ENCODE results near the gene ENPP5. TPM values are rescaled to one million over a fixed set of nuclear protein-coding genes. Genes with fewer than 3 reads are reported as not detected.

Gene ENPP5, protein sequence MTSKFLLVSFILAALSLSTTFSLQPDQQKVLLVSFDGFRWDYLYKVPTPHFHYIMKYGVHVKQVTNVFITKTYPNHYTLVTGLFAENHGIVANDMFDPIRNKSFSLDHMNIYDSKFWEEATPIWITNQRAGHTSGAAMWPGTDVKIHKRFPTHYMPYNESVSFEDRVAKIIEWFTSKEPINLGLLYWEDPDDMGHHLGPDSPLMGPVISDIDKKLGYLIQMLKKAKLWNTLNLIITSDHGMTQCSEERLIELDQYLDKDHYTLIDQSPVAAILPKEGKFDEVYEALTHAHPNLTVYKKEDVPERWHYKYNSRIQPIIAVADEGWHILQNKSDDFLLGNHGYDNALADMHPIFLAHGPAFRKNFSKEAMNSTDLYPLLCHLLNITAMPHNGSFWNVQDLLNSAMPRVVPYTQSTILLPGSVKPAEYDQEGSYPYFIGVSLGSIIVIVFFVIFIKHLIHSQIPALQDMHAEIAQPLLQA
- total RNA-seq = not detected in 2 replicates
- long read RNA-seq = 0 reads

DNA sequence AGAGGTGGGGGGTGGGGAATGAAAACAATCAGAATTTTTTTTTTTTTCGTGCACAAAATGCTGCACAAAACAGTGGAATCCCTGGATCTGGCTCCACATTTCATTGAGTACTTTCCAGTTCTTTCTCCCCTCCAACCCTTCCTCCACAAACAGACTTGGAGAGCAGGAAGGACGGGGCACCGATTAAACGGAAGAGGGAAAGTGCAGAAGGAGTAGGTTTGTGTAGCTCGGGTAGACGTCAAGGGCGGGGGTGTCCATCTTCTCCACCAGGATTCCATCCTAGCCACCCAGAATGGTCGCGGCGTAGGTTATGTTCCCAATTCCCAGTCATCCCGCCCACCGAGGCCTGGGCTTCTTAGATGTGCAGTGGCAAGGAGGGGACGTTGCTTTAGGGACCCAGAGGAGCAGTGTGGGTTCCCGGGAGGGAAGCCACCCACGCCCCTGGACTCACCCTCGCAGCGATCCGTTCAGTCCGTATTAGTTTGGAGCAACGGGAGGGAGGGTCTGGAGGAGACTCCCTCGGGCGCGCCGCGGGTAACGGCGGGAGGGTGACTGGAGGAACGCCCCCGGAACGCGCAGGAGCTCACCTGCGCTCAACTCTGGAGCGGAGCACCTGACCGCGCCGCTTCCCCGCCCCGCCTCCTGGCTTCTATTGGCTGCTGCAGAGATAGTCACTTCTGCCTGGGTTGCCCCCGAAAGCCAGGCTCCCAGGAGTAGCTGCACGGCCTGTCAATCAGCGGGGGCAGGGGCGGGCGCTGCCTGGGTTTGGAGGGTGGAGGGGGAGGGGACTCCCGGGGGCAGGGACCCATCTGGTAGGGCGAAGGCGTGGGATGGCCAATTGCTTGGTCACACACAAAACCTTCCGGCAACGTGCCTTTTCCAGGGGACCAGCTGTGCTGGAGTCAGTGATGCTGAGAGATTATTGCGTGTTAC, at the start of gene ENPP5:
TSS of gene ENPP5 (minus strand) at position 624 of the 933 bp plus-strand sequence. CDS start 2,718 bp downstream, outside the sequence.
- H3K9me3 Mint-ChIP-seq (ENCODE audit: unreplicated experiment) = no peaks in the 10 kb centered on the region
- peaks cover 59% of the 10 kb centered on the region for H3K27me3 Mint-ChIP-seq (ENCODE audit: unreplicated experiment)
- H3K36me3 Mint-ChIP-seq (ENCODE audit: unreplicated experiment) = no peaks in the 10 kb centered on the region
- no peak for DNase-seq (ENCODE audit: extremely low spot score, unreplicated experiment)
- TF ChIP-seq, protein P1, sequence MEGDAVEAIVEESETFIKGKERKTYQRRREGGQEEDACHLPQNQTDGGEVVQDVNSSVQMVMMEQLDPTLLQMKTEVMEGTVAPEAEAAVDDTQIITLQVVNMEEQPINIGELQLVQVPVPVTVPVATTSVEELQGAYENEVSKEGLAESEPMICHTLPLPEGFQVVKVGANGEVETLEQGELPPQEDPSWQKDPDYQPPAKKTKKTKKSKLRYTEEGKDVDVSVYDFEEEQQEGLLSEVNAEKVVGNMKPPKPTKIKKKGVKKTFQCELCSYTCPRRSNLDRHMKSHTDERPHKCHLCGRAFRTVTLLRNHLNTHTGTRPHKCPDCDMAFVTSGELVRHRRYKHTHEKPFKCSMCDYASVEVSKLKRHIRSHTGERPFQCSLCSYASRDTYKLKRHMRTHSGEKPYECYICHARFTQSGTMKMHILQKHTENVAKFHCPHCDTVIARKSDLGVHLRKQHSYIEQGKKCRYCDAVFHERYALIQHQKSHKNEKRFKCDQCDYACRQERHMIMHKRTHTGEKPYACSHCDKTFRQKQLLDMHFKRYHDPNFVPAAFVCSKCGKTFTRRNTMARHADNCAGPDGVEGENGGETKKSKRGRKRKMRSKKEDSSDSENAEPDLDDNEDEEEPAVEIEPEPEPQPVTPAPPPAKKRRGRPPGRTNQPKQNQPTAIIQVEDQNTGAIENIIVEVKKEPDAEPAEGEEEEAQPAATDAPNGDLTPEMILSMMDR (IDR thresholded peaks at IDR 0.05) = no peak
- H3K27ac Mint-ChIP-seq (ENCODE audit: unreplicated experiment) = no peak within 1 kb of the TSS
- H3K4me1 Mint-ChIP-seq (ENCODE audit: unreplicated experiment) = peaks cover 8% of the 10 kb centered on the region
- peak within 1 kb of the TSS; percentile 66 for H3K4me3 Mint-ChIP-seq (ENCODE audit: unreplicated experiment)

DNA sequence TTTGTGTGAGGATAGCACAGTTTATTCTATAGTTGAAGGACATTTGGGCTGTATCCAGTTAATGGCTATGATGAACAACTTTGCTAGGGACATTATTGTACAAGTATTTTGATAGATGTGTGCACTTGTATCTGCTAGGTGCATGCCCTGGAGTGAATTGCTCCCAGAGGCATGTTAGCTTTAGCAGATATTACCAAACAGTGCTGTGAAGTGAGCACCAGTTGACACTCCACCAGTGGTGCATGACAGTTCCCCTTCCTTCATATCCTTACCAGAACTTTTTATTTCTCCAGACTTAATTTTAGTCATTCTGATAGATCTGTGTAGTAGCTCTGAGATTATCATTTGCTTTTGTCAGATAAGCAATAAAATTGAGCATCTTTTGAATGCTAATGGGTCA, 48.9 kb upstream of the ENPP5 start:
- H3K36me3 Mint-ChIP-seq (ENCODE audit: unreplicated experiment) = no peaks in the 10 kb centered on the region
- TF ChIP-seq, protein P1 (IDR thresholded peaks at IDR 0.05) = no peak
- no peaks in the 10 kb centered on the region for H3K4me1 Mint-ChIP-seq (ENCODE audit: unreplicated experiment)
- H3K9me3 Mint-ChIP-seq (ENCODE audit: unreplicated experiment) = no peaks in the 10 kb centered on the region
- H3K4me3 Mint-ChIP-seq (ENCODE audit: unreplicated experiment) = no peak overlapping the region
- DNase-seq (ENCODE audit: extremely low spot score, unreplicated experiment) = no peak
- peaks cover 3% of the 10 kb centered on the region for H3K27me3 Mint-ChIP-seq (ENCODE audit: unreplicated experiment)
- H3K27ac Mint-ChIP-seq (ENCODE audit: unreplicated experiment) = no peak overlapping the region

DNA sequence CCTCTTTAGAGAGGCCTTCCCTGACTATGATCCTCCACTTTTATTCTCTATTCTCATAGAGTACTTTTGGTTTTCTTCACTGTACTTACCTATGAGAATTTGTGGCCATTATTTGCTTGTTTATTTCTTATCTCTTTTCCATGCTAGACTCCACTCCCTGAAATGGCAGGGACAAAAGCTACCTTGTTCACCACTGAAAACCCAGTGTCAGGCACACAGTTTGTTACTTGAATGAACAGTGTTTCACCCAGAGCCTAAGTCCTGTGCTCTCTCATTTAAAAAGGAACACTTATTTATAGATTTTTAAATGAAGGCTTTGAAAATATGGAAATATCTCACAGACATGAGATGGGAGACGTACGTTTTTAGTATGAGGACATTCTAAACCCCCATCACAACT, 47.7 kb upstream of the ENPP5 start:
- H3K27ac Mint-ChIP-seq (ENCODE audit: unreplicated experiment) = no peak overlapping the region
- H3K27me3 Mint-ChIP-seq (ENCODE audit: unreplicated experiment) = peaks cover 3% of the 10 kb centered on the region
- H3K4me1 Mint-ChIP-seq (ENCODE audit: unreplicated experiment) = no peaks in the 10 kb centered on the region
- H3K4me3 Mint-ChIP-seq (ENCODE audit: unreplicated experiment) = no peak overlapping the region
- H3K36me3 Mint-ChIP-seq (ENCODE audit: unreplicated experiment) = no peaks in the 10 kb centered on the region
- H3K9me3 Mint-ChIP-seq (ENCODE audit: unreplicated experiment) = no peaks in the 10 kb centered on the region
- DNase-seq (ENCODE audit: extremely low spot score, unreplicated experiment) = no peak
- TF ChIP-seq, protein P1 (IDR thresholded peaks at IDR 0.05) = no peak

DNA sequence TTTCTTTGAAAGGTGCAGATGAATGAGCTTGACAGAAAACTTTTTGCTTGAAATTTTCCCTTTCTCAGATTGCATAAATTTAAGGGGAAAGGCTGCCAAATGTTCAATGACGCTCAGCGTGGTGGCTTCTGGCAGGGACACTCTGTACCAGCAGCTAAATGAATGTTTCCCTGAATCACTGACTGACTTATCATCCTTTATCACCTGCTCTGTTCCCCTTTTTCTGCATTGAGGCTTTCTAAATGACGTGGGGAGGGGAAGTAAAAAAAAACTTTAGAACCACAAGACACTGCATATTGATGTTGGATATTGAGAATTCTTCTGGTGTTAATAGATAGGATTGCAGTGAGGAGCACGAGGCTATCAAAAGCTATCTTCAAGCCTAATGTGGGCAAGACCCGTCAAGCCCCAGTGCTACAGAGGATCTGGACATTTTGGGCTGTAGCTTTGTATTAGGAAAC, 46.9 kb upstream of the ENPP5 start:
- Mint-ChIP-seq H3K27ac (ENCODE audit: unreplicated experiment) (no peak overlapping the region), H3K4me3 (ENCODE audit: unreplicated experiment) (no peak overlapping the region), H3K27me3 (ENCODE audit: unreplicated experiment) (peaks cover 3% of the 10 kb centered on the region), H3K4me1 (ENCODE audit: unreplicated experiment) (no peaks in the 10 kb centered on the region), H3K9me3 (ENCODE audit: unreplicated experiment) (no peaks in the 10 kb centered on the region), H3K36me3 (ENCODE audit: unreplicated experiment) (no peaks in the 10 kb centered on the region)
- DNase-seq (ENCODE audit: extremely low spot score, unreplicated experiment) = no peak
- TF ChIP-seq, protein P1 (IDR thresholded peaks at IDR 0.05) = no peak
